Thoracic aorta (tissue), 2 donors: Measurements from ENCODE around the gene CUL4B. TPM values are rescaled to one million over a fixed set of nuclear protein-coding genes. Genes with fewer than 3 reads are reported as not detected.
A peak's percentile ranks its signal among the peaks of the same experiment; 100 is the strongest.
"Not testable (repeated sequence)": the region's sequence is repeated elsewhere in the genome, so short reads cannot be mapped to it uniquely, and the experiment has no call there.

ENCODE experiments used
- ATAC-seq: fragments of 150-250 bp; one replicate; pipeline ENCODE4 v1.8.0; 2017; ENCODE audit warnings: low read depth; ENCODE audit not compliant: insufficient number of reproducible peaks, low FRiP score
- DNase-seq: peaks from one replicate; pipeline ENCODE4 v3.0.0-alpha.2; 2020; ENCODE audit warnings: low spot score
- H3K27ac ChIP-seq, 2 donors: fragments of 200-600 bp; sonication (generic); 1 replicate in 1 of 2; 2 replicates in 1 of 2; pipeline ENCODE4 v1.5.1; 2016; ENCODE audit warnings: mild to moderate bottlenecking in 2 of 2, moderate library complexity in 2 of 2
- H3K27me3 ChIP-seq: fragments of 200-600 bp; sonication (generic); replicated peaks from 2 replicates; pipeline ENCODE4 v1.6.0; 2016; ENCODE audit warnings: mild to moderate bottlenecking; ENCODE audit not compliant: insufficient read depth
- H3K36me3 ChIP-seq: fragments of 200-600 bp; sonication (generic); one replicate; pipeline ENCODE4 v1.5.1; 2016
- H3K4me1 ChIP-seq, 2 donors: fragments of 200-600 bp; sonication (generic); 1 replicate in 1 of 2; 2 replicates in 1 of 2; pipeline versions ENCODE4 v1.5.1 to v1.6.0; 2016; ENCODE audit warnings: low read depth in 2 of 2, mild to moderate bottlenecking in 1 of 2; ENCODE audit not compliant: control insufficient read depth in 1 of 2
- H3K4me3 ChIP-seq: fragments of 200-600 bp; sonication (generic); 2 replicates; pipeline ENCODE4 v1.5.1; 2016; ENCODE audit warnings: mild to moderate bottlenecking
- H3K9me3 ChIP-seq: fragments of 200-600 bp; sonication (generic); 2 replicates; pipeline ENCODE4 v1.5.1; 2016
- total RNA-seq, 2 donors: library from RNA; depleted of rRNA; stranded (reverse); fragments of >200 nt; gene quantifications; one replicate each; pipeline versions ENCODE4 v1.1.0 to v1.2.3, GENCODE V29; 2016
- TF ChIP-seq, protein P1 (sequence below): fragments of 200-600 bp; sonication (generic); IDR thresholded peaks from one replicate; pipeline ENCODE4 v1.5.1; 2019; ENCODE audit warnings: antibody characterized with exemption

CUL4B gene
- total RNA-seq, 2 donors from 2014 or later: 38.7 to 66.2 TPM

DNA sequence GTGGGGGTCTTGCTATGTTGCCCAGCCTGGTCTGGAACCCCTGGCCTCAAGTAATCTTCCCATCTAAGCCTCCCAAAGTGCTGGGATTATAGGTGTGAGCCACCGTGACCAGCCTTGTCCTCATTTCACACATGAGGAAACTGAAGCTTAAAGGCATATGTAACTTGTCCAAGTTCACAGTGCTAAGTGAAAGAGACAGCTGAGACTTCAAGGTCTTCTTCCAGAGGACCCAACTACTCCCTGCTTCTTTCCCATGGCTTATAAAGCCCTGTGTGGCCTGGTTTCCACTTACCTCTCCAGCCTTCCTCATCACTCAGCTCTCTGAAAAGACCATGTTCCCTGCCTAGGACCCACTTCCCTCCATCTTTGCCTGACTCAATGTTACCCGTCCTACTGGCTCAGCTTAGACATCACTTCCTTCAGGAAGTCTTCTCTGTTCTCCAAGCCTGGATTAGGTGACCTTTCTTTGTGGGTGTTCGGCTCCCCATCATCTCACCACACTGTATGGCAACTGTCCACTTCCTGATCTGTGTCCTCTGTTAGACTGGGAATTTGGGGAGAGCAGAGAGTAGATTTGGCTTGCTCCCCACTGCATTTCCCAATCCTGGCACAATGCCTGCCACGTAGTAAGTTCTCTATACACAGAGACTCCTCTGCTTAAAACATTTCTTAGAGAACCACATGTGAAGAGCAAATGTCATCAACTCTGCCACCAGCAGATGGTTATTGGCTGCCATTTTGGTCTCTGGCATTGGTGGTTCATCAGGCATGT, 61.3 kb downstream of the CUL4B start:
- no peaks in the 10 kb centered on the region for H3K36me3 ChIP-seq
- no peak overlapping the region for H3K4me3 ChIP-seq
- ATAC-seq (no peak), DNase-seq (no peak)
- no peak overlapping the region for H3K27ac ChIP-seq
- no peaks in the 10 kb centered on the region for H3K27me3 ChIP-seq
- no peaks in the 10 kb centered on the region for H3K9me3 ChIP-seq
- TF ChIP-seq, protein P1, sequence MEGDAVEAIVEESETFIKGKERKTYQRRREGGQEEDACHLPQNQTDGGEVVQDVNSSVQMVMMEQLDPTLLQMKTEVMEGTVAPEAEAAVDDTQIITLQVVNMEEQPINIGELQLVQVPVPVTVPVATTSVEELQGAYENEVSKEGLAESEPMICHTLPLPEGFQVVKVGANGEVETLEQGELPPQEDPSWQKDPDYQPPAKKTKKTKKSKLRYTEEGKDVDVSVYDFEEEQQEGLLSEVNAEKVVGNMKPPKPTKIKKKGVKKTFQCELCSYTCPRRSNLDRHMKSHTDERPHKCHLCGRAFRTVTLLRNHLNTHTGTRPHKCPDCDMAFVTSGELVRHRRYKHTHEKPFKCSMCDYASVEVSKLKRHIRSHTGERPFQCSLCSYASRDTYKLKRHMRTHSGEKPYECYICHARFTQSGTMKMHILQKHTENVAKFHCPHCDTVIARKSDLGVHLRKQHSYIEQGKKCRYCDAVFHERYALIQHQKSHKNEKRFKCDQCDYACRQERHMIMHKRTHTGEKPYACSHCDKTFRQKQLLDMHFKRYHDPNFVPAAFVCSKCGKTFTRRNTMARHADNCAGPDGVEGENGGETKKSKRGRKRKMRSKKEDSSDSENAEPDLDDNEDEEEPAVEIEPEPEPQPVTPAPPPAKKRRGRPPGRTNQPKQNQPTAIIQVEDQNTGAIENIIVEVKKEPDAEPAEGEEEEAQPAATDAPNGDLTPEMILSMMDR: no peak
- no peaks in the 10 kb centered on the region for H3K4me1 ChIP-seq

DNA sequence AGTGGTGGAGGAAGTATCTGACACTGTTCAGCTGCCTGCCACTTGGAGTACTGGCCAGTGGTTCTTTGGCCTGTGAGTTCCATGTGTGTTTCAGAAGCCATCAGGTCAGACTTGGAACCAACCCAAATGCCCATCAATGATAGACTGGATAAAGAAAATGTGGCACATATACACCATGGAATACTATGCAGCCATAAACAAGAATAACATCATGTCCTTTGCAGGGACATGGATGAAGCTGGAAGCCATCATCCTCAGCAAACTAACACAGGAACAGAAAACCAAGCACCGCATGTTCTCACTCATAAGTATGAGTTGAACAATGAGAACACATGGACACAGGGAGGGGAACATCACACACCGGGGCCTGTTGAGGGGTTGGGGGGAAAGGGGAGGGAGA, 70.6 kb downstream of the CUL4B start:
- not testable (repeated sequence) for H3K4me1 ChIP-seq, H3K27me3 ChIP-seq, H3K27ac ChIP-seq, ATAC-seq, H3K36me3 ChIP-seq, H3K4me3 ChIP-seq, DNase-seq, H3K9me3 ChIP-seq

DNA sequence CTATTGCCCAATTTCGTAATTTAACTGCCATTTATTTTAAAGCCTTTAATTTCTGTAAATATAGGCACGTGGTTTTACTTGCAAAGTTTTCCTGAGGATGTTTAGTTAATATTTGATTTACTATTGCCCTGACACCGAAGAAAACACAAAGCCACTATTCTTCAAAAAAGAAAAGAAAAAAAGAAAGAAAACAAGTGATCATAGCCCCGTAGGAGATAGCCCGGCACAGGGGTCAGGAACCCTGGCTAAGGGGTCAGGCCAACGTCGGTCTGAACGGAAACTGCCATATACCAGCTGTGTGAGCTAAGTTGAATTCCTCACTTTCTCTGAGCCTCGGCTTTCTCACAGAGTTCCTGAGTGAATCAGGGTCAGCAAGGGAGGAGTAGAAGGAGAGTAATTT, 74.0 kb downstream of the CUL4B start:
- Histone ChIP-seq H3K9me3 (no peaks in the 10 kb centered on the region), H3K36me3 (no peaks in the 10 kb centered on the region), H3K4me1 (no peaks in the 10 kb centered on the region), H3K27me3 (no peaks in the 10 kb centered on the region), H3K27ac (no peak overlapping the region), H3K4me3 (no peak overlapping the region)
- TF ChIP-seq, protein P1: no peak
- DNase-seq: no peak
- no peak for ATAC-seq

DNA sequence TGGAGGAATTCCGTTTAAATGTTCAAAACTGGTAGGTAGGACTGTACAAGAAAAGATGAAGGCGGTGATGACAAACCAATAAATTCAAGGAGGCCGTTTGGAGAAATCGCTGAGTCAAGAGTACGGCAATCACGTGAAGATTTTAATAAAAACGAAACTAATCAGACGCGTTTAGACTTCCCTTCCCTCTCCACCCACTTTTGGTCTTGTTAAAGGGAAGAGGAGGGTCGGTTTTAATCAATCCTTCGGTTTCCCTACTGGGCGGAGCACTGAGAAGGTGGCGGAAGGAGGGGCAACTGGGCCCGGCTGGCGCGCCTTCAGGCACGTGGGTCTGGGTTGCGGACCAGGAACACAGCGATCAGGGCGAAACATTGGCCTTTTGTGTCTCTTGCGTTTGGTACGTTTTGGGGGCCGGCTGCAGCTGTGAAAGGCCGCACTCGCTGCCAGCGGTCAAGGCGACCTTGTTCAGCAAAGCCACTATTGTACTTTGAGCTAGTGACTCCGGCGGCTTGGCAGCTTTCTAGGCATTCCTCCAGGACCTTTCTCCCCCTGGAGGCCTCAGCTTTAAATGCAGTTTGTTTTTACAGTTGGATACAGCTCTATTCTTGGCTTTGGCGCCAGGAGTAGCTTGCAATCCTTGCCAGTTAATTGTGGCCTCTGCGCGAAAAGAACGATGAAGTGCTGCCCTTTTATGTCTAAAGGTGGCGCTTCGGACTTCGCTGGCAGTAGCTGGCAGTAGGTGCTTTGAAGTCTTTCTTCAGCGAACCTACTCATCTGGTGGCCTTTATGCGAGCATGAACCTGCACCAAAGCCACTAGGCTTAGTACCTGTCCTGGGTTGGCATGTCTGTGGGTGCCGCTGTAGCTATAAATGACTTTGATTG, 74.9 kb downstream of the CUL4B start:
- ATAC-seq: peak; percentile 98
- Histone ChIP-seq H3K4me3 (peak overlapping the region; percentile 77), H3K4me1 (no peaks in the 10 kb centered on the region), H3K27me3 (no peaks in the 10 kb centered on the region), H3K36me3 (no peaks in the 10 kb centered on the region), H3K9me3 (no peaks in the 10 kb centered on the region), H3K27ac (peak overlapping the region; percentile 85 to 86)
- TF ChIP-seq, protein P1: peak; percentile 43
- peak; percentile 19 for DNase-seq

DNA sequence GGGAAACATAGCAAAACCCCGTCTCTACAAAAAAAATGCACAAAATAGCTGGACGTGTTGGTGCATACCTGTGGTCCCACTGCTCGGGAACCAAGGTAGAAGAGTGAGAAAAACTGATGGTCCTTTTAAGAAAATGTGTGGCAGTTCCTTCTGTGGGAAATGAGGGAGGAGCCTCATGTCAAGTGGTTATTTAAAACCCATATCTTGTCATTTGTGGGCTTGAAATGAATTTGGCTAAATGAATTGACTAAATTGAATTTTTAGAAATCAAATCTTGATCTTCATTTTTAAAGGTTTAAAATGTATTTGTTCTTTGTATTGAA, 75.5 kb downstream of the CUL4B start:
- peak overlapping the region; percentile 85 to 86 for H3K27ac ChIP-seq
- DNase-seq (no peak), ATAC-seq (no peak)
- peak overlapping the region; percentile 77 for H3K4me3 ChIP-seq
- no peaks in the 10 kb centered on the region for H3K36me3 ChIP-seq
- TF ChIP-seq, protein P1: no peak
- H3K4me1 ChIP-seq: no peaks in the 10 kb centered on the region
- no peaks in the 10 kb centered on the region for H3K27me3 ChIP-seq
- no peaks in the 10 kb centered on the region for H3K9me3 ChIP-seq
